Activated naive CD4-positive, alpha-beta T cell treated with anti-CD3 and anti-CD28 coated beads, Interleukin-2, amount 50 U/mL, for 24 hours (primary cell): Measurements from ENCODE around the gene ARL2.

ENCODE experiments used
- H3K27ac Mint-ChIP-seq: one replicate; pipeline ENCODE4 v1.8.0; 2021; ENCODE audit warnings: mild to moderate bottlenecking, mixed read lengths
- H3K27me3 Mint-ChIP-seq: one replicate; pipeline ENCODE4 v1.8.0; 2021; ENCODE audit warnings: mixed read lengths
- H3K36me3 Mint-ChIP-seq: one replicate; pipeline ENCODE4 v1.8.0; 2021; ENCODE audit warnings: mixed read lengths
- H3K4me1 Mint-ChIP-seq: one replicate; pipeline ENCODE4 v1.8.0; 2021; ENCODE audit warnings: mixed read lengths
- H3K4me3 Mint-ChIP-seq: one replicate; pipeline ENCODE4 v1.8.0; 2021; ENCODE audit warnings: mild to moderate bottlenecking, mixed read lengths
- H3K9me3 Mint-ChIP-seq: one replicate; pipeline ENCODE4 v1.8.0; 2021; ENCODE audit warnings: mixed read lengths

The ARL2 gene

GRCh38 chr11:65026810-65027209, 12.8 kb downstream of the ARL2 start:
- Mint-ChIP-seq H3K9me3 (no peaks in the 10 kb centered on the region), H3K4me3 (peak overlapping the region; percentile 75), H3K36me3 (no peaks in the 10 kb centered on the region), H3K27ac (peak overlapping the region; percentile 81), H3K4me1 (peaks cover 17% of the 10 kb centered on the region), H3K27me3 (no peaks in the 10 kb centered on the region)

DNA sequence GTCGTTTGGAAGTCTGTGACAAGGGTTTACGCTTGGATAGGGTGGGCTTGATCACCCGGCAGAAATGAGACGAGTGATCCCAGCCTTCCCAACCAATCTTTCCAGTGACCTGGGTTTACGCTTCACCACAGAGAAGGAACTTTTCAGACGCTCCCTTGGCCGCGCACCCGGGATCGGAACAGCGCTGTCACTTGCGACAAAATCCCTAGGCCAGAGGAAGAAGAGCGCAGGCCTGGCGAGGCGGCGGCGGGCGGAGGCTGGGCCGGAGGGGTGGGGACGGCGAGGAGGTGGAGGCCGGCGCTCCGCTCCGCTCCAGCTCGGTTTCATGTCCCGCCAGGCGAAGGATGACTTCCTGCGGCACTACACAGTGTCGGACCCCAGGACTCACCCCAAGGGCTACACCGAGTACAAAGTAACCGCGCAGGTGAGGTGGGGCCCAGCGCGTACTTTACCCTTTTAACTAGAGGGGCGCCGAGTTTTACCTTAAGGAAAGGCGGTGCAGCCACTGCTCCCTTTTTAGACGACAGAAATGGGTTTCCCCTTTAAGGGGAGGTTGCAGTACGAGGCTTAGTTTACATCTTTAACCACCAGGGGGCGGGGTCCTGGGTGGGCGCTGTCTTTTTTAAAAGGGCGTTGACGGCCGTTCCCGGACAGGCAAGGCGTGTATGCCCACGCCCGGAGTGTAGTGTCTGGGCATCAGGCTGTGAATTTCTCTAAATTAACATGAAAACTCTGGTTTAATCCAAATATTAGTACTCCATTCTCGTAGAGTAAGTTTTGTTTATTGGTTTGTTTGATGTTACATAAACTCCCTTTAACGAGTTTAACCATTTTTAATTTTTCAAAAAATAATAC, 13.5 kb downstream of the ARL2 start, which contains the start of gene SNX15:
TSS of gene SNX15 (plus strand) at position 227 of the 855 bp plus-strand sequence. CDS start at position 326, 99 bp downstream.
- Mint-ChIP-seq H3K36me3 (no peaks in the 10 kb centered on the region), H3K27me3 (no peaks in the 10 kb centered on the region)

GRCh38 chr11:65032216-65032615, 18.3 kb downstream of the ARL2 start:
- H3K4me3 Mint-ChIP-seq, result no peak overlapping the region
- no peaks in the 10 kb centered on the region for H3K27me3 Mint-ChIP-seq
- H3K36me3 Mint-ChIP-seq, result no peaks in the 10 kb centered on the region
- H3K4me1 Mint-ChIP-seq, result peaks cover 12% of the 10 kb centered on the region
- no peak overlapping the region for H3K27ac Mint-ChIP-seq
- H3K9me3 Mint-ChIP-seq, result no peaks in the 10 kb centered on the region

More for the DNA sequence above, 13.5 kb downstream of the ARL2 start, which contains the start of gene SNX15:
- H3K4me1 Mint-ChIP-seq, result peaks cover 17% of the 10 kb centered on the region
- H3K27ac Mint-ChIP-seq, result peak within 1 kb of the TSS; percentile 81
- H3K9me3 Mint-ChIP-seq, result no peaks in the 10 kb centered on the region
- peak within 1 kb of the TSS; percentile 75 for H3K4me3 Mint-ChIP-seq

- no peaks in the 10 kb centered on the region for H3K36me3 Mint-ChIP-seq
- no peaks in the 10 kb centered on the region for H3K4me1 Mint-ChIP-seq
- no peaks in the 10 kb centered on the region for H3K27me3 Mint-ChIP-seq
- H3K4me3 Mint-ChIP-seq, result no peak overlapping the region
- H3K27ac Mint-ChIP-seq, result no peak overlapping the region
- no peaks in the 10 kb centered on the region for H3K9me3 Mint-ChIP-seq
Measured at GRCh38 chr11:65034423-65034822, 20.5 kb downstream of the ARL2 start.

GRCh38 chr11:65035579-65035978, 21.6 kb downstream of the ARL2 start:
- no peaks in the 10 kb centered on the region for H3K9me3 Mint-ChIP-seq
- no peak overlapping the region for H3K27ac Mint-ChIP-seq
- no peaks in the 10 kb centered on the region for H3K36me3 Mint-ChIP-seq

DNA sequence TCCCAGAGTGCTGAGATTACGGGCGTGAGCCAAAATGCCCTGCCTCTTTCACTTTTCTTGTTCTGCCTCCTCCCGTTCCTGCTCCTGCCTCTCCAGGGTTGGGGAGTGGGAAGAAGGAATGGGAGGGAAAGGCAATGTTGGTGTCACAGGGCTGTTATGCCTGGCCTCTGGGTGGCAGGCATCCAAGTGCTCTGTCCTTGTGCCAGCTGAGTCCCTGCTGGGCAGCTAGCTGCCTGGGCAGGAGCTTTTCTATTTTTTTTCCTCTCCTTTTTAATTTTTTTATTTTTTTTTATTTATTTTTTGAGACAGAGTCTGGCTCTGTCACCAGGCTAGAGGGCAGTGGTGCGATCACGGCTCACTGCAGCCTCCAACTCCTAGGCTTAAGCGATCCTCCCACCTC, 23.0 kb downstream of the ARL2 start:
- H3K4me1 Mint-ChIP-seq, result peaks cover 7% of the 10 kb centered on the region
- H3K36me3 Mint-ChIP-seq, result no peaks in the 10 kb centered on the region
- no peak overlapping the region for H3K4me3 Mint-ChIP-seq
- H3K27me3 Mint-ChIP-seq, result no peaks in the 10 kb centered on the region
- no peak overlapping the region for H3K27ac Mint-ChIP-seq
- no peaks in the 10 kb centered on the region for H3K9me3 Mint-ChIP-seq

More at GRCh38 chr11:65035579-65035978, 21.6 kb downstream of the ARL2 start:
- Mint-ChIP-seq H3K4me1 (peaks cover 2% of the 10 kb centered on the region), H3K4me3 (no peak overlapping the region), H3K27me3 (no peaks in the 10 kb centered on the region)

DNA sequence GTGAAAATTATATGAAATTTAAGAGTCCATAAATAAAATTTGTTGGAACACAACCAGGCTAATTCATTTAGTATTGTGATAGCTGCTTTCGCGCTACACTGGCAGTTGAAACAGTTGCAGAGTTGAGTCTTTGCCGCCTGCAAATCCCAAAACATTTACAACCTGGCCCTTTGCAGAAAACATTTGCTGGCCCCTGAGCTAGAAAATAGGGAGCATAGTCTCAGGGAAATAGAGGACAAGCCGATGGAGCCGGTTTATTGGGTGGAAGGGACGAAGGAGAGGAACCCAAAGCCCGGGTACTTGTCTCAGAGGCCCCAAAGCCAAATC, 26.5 kb downstream of the ARL2 start:
- H3K27ac Mint-ChIP-seq, result peak overlapping the region; percentile 92
- no peaks in the 10 kb centered on the region for H3K9me3 Mint-ChIP-seq
- H3K27me3 Mint-ChIP-seq, result no peaks in the 10 kb centered on the region
- no peaks in the 10 kb centered on the region for H3K36me3 Mint-ChIP-seq
- H3K4me3 Mint-ChIP-seq, result peak overlapping the region; percentile 93
- peaks cover 18% of the 10 kb centered on the region for H3K4me1 Mint-ChIP-seq

DNA sequence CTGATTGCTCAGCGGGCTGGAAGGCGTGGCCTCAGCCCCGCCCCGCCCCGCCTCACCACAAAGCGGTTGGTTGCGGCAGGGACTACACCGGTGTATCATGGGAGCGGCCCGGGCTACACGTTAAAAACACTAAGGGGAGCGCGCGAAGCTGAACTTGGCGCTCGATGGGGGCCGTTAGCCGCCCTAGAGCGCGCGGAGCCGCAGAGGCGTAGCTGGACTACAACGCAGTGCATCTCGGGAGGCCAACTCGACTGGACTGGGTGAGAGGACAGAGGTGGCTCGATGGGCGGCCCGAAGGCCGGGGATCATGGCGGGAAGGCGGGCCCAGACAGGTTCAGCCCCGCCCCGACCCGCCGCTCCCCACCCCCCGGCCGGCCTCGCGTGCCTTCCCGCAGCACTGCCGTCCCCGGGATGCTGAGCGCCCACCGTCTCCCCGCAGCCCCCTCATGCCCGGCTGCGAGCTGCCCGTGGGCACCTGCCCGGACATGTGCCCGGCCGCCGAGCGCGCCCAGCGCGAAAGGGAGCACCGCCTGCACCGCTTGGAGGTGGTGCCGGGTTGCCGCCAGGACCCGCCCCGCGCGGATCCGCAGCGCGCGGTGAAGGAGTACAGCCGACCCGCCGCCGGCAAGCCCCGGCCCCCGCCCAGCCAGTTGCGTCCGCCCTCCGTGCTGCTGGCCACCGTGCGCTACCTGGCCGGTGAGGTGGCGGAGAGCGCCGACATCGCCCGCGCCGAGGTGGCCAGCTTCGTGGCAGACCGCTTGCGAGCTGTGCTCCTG, 27.1 kb downstream of the ARL2 start, which contains the start of gene SAC3D1:
TSS of gene SAC3D1 (plus strand) at position 364 of the 776 bp plus-strand sequence. CDS start at position 447, 83 bp downstream.
- Mint-ChIP-seq H3K36me3 (no peaks in the 10 kb centered on the region), H3K27me3 (no peaks in the 10 kb centered on the region), H3K4me1 (peaks cover 20% of the 10 kb centered on the region), H3K9me3 (no peaks in the 10 kb centered on the region), H3K4me3 (peak within 1 kb of the TSS; percentile 93), H3K27ac (peak within 1 kb of the TSS; percentile 92)

- Mint-ChIP-seq H3K4me1 (peaks cover 34% of the 10 kb centered on the region), H3K27me3 (no peaks in the 10 kb centered on the region), H3K36me3 (no peaks in the 10 kb centered on the region), H3K9me3 (no peaks in the 10 kb centered on the region), H3K27ac (no peak overlapping the region), H3K4me3 (peak overlapping the region; percentile 88)
Measured at GRCh38 chr11:65042891-65043290, 28.9 kb downstream of the ARL2 start.

DNA sequence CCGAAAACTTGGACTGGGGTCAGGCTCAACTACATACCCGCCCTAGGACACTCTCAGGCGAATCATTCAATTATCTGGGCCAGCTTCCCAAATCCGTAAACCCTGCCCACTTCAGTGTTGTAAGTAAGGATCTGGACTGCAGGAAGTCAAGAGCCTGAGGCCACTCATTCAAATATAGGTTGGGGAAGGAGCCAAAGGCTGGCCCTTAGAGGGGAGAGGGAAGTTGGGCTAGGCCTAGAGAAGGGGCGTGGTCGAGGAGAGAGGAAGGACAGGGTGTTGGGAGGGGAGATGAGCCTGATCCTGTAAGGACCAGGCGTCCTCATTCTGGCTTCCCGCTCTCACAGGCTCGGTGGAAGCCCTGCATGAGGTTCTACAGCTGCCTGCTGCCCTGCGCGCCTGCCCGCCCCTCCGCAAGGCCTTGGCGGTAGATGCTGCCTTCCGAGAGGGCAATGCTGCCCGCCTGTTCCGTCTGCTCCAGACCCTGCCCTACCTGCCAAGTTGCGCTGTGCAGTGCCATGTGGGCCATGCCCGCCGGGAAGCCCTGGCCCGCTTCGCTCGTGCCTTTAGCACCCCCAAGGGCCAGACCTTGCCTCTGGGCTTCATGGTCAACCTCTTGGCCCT, 30.0 kb downstream of the ARL2 start:
- Mint-ChIP-seq H3K27me3 (no peaks in the 10 kb centered on the region), H3K4me3 (no peak overlapping the region), H3K9me3 (no peaks in the 10 kb centered on the region), H3K27ac (peak overlapping the region; percentile 86), H3K36me3 (no peaks in the 10 kb centered on the region), H3K4me1 (peaks cover 34% of the 10 kb centered on the region)

- H3K27me3 Mint-ChIP-seq, result no peaks in the 10 kb centered on the region
- H3K4me1 Mint-ChIP-seq, result peaks cover 34% of the 10 kb centered on the region
- no peak overlapping the region for H3K4me3 Mint-ChIP-seq
- no peak overlapping the region for H3K27ac Mint-ChIP-seq
- H3K9me3 Mint-ChIP-seq, result no peaks in the 10 kb centered on the region
- no peaks in the 10 kb centered on the region for H3K36me3 Mint-ChIP-seq
Measured at GRCh38 chr11:65045061-65045460, 31.1 kb downstream of the ARL2 start.

DNA sequence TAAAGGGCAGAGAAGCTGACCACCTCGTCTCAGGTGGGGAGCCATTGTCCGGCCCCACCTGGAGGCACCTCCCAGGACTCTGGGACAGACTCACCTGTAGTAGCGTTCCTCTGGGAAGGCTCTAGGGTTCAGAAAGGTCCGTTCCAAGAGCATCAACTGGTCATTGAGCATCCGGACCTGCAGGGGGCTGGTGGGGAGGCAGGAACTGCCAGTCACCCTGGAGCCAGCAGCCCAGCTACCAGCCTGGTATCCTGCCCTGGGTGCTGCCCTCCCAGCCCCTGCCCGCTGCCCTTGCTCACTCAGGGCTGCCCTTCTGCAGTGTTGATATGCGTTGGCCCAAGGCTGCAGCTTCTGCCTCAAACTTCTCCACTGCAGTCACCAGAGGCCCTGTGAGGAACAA, 31.8 kb downstream of the ARL2 start:
- Mint-ChIP-seq H3K4me1 (peaks cover 31% of the 10 kb centered on the region), H3K27ac (no peak overlapping the region), H3K4me3 (no peak overlapping the region)

GRCh38 chr11:65047581-65048422, 33.8 kb downstream of the ARL2 start:
- no peaks in the 10 kb centered on the region for H3K27me3 Mint-ChIP-seq
- H3K4me1 Mint-ChIP-seq, result peaks cover 21% of the 10 kb centered on the region
- no peaks in the 10 kb centered on the region for H3K36me3 Mint-ChIP-seq
- H3K27ac Mint-ChIP-seq, result peak overlapping the region; percentile 82
- no peaks in the 10 kb centered on the region for H3K9me3 Mint-ChIP-seq
- peak overlapping the region; percentile 84 for H3K4me3 Mint-ChIP-seq

More for the DNA sequence above, 31.8 kb downstream of the ARL2 start:
- H3K27me3 Mint-ChIP-seq, result no peaks in the 10 kb centered on the region
- no peaks in the 10 kb centered on the region for H3K36me3 Mint-ChIP-seq
- no peaks in the 10 kb centered on the region for H3K9me3 Mint-ChIP-seq

- no peaks in the 10 kb centered on the region for H3K27me3 Mint-ChIP-seq
- no peaks in the 10 kb centered on the region for H3K9me3 Mint-ChIP-seq
- no peaks in the 10 kb centered on the region for H3K36me3 Mint-ChIP-seq
- H3K4me1 Mint-ChIP-seq, result peaks cover 22% of the 10 kb centered on the region
- no peak overlapping the region for H3K27ac Mint-ChIP-seq
- H3K4me3 Mint-ChIP-seq, result no peak overlapping the region
Measured at GRCh38 chr11:65051398-65051858, 37.5 kb downstream of the ARL2 start.
